GM21825 (cell line): ENCODE results near the gene RCCD1.
A peak's percentile ranks its signal among the peaks of the same experiment; 100 is the strongest.
"Not testable (repeated sequence)": the region's sequence is repeated elsewhere in the genome, so short reads cannot be mapped to it uniquely, and the experiment has no call there.

Experiments
- ATAC-seq: cut with Tn5 transposase; IDR thresholded peaks from one replicate; pipeline ENCODE4 v1.9.1; 2021; ENCODE audit warnings: mild to moderate bottlenecking, moderate library complexity; ENCODE audit not compliant: unreplicated experiment

Gene RCCD1, protein sequence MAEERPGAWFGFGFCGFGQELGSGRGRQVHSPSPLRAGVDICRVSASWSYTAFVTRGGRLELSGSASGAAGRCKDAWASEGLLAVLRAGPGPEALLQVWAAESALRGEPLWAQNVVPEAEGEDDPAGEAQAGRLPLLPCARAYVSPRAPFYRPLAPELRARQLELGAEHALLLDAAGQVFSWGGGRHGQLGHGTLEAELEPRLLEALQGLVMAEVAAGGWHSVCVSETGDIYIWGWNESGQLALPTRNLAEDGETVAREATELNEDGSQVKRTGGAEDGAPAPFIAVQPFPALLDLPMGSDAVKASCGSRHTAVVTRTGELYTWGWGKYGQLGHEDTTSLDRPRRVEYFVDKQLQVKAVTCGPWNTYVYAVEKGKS

DNA sequence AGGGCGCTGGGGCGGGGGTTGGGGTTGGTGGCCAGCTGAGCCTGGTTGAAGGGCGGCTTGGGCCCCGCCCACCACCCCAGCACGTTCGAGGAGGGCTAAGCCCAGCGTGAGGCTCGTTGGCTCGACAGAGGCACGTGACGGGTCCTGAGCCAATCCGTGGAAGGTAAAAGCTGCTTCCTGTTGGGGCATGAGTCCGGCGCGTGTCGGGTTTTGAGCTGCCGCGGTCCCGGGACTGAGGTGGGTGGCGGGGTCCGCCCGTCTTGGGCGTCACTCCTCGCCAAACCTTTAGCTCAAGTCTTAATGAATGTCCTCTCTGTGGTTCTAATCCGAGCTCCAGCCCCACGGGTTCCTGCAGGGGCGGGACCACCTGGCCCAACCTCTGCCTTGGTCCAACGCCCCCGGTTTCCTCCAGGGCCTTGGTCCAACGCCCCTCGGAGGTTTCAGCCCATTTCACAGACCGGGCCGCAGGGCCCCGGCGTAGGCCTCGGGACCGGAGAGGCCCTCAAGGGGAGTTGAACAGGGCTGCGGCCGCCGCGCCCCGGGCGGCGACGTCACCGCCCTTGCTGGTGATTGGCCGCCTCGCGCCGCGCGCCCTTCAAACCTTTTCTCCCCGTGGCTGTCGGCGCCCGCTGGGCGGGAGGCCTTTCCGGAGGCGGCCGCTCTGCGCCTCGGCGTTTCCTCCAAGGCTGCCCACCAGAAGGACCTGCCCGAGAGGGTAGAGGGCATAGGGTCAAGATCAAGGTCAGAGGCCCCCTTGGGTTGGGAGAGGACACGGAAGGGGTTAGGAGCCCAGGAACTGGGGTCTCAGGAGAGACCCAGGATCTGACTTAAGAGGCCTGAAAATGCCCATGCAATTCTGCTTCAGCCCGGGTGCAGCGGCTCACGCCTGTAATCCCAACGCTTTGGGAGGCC, at the start of gene RCCD1:
RCCD1 (plus strand) TSS at position 173 of the 912 bp plus-strand sequence. CDS start 1,851 bp downstream, outside the sequence.
- peak; percentile 88 for ATAC-seq

DNA sequence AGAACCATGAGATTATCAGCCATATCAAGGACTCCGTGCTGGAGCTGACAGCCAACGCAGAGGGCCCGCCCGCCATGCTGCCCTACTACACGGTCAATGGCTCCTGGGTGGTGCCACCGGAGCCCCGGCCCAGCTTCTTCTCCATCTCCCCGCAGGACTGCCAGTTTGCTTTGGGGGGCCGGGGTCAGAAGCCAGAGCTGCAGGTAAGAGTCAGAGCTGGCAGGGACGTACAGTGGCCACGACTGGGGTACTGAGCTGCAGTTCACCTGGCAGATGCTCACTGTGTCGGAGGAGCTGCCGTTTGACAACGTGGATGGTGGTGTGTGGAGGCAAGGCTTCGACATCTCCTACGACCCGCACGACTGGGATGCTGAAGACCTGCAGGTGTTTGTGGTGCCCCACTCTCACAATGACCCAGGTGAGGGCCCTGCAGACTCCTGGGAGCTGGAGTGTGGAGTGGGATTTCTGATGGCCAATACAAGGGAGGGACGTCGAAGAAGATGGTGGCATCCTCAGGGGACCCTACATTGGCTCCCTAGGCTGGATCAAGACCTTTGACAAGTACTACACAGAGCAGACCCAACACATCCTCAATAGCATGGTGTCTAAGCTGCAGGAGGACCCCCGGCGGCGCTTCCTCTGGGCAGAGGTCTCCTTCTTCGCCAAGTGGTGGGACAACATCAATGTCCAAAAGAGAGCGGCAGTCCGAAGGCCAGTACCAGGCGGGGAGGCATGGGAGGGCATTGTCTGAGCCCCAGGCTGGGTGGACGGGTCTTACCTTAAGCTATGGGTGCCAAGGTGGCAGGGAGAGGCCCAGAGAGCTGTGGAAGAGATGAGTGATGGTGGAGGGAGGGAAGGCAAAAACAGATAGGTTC, 49.1 kb upstream of the RCCD1 start:
- no peak for ATAC-seq

DNA sequence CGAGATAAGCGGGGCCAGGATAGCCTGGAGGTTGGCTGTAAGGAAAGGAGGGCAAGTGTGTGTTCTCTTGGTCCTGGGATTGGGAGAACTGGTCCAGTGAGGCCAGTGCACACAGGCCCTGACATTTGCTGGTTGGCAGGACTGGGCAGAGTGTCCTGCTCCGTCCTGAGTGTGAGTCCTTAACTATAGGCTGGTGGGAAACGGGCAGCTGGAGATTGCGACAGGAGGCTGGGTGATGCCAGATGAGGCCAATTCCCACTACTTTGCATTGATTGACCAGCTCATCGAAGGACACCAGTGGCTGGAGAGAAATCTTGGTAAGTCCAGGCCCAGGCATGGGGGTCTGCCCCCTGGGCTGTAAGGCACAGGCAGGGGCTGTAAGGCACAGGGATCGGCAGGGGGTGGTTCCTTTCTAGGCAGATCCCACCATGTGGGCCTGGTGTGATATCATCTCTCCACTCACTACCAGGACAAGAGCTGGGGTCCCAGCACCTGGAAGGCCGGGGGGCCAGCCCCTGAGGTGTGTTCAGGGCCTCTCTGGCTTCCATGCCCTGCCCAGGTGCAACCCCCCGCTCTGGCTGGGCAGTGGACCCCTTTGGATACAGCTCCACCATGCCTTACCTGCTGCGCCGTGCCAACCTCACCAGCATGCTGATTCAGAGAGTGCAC, 48.4 kb upstream of the RCCD1 start:
- no peak for ATAC-seq

DNA sequence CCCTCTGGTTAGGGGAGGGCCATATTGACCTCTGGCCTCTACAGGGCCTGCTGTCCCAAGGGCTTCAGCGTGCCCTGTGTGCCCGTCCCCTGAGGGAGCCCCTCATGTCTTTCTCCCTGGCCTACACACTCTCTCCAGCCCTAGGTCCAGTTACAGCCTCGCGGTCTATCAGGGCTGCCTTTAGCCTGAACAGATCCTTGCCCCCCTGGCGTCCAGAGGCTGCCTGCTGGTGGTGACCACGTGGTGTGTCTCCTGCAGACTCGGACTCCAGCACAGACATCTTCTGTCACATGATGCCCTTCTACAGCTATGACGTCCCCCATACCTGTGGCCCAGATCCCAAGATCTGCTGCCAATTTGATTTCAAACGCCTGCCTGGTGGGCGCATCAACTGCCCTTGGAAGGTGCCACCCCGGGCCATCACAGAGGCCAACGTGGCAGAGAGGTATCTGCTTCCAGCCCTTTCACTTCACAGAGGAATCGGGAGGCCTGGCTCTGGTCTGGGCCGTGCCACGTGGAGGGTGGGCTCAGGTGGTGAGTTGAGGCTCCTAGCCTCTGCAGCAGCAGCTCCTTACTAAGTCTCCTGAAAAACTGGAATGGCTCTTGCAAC, 47.5 kb upstream of the RCCD1 start:
- no peak for ATAC-seq

DNA sequence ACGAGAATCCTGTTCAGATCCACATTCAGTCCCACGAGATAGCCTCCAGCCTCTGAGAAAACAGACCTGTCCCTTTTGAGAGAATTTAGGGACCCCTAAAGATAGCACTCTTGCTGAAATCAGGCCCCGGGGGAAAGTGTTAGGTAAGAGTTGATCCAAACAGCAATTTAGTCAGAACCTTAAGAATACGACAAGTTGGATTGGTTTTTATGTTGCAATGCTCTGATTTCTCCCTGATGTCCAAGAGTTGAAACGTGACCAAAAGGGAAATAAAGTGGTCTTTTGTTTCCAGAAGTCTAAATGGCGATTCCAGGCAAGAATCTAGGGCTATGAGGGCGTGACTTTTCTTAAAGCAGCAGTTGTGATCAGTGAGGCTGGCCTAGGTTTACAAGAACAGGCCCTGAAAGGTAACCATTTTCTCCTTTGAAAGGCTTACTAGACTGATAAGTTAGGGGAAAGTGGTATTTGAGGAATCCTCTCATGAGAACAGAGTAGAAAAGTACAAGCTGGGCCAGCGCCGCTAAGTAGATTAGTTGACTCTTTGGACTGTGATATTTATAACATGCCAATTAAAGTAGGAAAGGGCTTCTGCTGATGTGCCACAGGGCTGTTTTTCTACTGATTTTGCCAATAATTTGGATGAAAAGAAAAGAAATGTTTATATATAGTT, 46.7 kb upstream of the RCCD1 start:
- no peak for ATAC-seq

DNA sequence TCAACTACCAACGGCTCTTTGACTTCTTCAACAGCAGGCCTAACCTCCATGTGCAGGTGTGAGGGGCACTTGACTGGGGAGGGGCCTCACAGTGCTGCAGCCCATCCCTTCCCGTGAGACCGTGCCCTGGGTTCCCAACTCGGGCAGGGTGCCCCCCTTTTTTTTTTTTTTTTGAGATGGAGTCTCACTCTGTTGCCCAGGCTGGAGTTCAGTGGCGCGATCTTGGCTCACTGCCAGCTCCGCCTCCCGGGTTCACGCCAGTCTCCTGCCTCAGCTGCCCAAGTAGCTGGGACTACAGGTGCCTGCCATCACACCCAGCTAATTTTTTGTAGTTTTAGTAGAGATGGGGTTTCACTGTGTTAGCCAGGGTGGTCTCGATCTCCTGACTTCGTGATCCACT, 45.2 kb upstream of the RCCD1 start:
- ATAC-seq: not testable (repeated sequence)

DNA sequence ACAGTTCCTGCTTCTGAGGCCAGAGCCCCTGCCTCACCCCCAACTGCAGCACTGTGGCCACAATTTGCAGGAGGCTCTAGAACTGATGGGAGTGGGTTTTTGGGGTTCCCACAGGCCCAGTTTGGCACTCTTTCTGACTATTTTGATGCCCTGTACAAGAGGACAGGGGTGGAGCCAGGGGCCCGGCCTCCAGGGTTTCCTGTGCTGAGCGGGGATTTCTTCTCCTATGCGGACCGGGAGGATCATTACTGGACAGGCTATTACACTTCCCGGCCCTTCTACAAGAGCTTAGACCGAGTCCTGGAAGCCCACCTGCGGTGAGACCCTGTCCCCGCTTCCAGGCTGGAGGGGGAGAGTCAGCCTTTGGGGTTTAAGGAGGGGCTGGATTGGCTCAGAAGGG, 44.7 kb upstream of the RCCD1 start:
- no peak for ATAC-seq

DNA sequence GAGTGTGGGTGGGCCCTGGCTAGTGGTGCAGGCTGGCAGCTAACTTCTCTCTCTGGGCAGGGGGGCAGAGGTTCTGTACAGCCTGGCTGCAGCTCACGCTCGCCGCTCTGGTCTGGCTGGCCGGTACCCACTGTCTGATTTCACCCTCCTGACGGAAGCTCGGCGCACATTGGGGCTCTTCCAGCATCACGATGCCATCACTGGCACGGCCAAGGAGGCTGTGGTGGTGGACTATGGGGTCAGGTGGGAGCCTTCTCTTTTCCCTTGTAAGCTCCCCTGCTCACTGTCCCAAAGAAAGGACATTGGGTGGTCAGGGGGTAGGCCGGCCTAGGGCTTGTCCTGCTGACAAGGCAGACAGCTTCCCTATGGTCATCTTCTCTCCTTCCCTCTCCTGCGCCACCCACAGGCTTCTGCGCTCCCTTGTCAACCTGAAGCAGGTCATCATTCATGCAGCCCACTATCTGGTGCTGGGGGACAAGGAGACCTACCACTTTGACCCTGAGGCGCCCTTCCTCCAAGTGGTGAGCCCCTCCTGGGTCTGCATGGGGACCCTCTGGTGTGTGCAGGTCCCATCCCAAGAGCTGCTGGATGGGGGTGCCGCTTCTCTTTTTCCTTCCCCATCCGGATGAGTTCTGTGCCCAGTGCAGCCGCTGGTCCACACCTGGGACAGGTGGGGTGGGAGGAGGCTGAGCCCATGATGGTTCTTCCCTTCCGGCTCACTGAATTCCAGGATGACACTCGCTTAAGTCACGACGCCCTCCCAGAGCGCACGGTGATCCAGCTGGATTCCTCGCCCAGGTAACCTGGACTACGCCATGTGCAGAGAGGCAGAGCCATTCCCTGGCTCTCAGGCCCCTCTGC, 44.0 kb upstream of the RCCD1 start:
- ATAC-seq: no peak

DNA sequence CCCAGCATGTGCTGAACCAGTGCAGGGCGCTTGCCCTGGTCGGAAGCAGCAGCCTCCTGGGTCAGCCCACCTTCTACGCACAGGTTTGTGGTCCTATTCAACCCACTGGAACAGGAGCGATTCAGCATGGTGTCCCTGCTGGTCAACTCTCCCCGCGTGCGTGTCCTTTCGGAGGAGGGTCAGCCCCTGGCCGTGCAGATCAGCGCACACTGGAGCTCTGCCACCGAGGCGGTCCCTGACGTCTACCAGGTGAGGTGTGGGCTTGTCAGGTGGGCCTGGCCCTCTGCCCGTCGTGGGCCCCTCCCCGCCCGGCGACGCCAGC, 43.4 kb upstream of the RCCD1 start:
- ATAC-seq: no peak

DNA sequence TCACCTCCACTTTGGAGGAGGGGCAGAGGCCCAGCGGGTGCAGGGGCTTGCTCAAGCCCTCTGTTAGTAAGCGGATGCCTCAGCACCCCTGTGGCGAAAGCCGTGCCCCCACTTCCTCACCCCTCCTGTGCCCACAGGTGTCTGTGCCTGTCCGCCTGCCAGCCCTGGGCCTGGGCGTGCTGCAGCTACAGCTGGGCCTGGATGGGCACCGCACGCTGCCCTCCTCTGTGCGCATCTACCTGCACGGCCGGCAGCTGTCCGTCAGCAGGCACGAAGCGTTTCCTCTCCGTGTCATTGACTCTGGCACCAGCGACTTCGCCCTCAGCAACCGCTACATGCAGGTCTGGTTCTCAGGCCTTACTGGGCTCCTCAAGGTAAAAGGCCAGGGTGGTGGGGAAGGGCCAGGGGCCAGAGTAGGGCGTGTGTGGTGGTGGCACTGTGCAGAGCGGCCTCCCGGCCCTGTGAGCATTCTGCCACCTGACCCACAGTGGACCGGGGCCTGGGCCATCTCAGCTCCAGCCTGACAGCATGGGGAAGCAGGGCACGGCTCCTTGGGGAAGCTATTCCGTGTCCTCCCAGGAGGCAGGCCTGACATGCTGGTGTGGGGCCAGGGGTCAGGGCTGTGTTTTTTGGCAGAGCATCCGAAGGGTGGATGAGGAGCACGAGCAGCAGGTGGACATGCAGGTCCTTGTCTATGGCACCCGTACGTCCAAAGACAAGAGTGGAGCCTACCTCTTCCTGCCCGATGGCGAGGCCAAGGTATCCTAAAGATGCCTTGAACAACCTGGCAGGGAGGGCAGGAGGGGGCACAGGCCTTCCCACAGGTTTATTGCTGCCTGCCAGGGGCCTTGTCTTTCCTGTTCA, 42.5 kb upstream of the RCCD1 start:
- ATAC-seq: no peak

DNA sequence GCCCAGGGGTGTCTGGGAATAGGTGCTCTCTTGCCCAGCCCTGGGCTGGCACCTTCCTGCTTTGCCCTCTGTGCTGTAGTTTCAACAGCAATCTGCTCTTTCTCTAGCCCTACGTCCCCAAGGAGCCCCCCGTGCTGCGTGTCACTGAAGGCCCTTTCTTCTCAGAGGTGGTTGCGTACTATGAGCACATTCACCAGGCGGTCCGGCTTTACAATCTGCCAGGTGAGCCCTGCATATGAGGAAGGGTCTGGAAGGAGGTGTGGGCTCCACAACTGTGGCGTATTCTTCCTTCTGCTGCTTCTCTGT, 42.0 kb upstream of the RCCD1 start:
- ATAC-seq: no peak

DNA sequence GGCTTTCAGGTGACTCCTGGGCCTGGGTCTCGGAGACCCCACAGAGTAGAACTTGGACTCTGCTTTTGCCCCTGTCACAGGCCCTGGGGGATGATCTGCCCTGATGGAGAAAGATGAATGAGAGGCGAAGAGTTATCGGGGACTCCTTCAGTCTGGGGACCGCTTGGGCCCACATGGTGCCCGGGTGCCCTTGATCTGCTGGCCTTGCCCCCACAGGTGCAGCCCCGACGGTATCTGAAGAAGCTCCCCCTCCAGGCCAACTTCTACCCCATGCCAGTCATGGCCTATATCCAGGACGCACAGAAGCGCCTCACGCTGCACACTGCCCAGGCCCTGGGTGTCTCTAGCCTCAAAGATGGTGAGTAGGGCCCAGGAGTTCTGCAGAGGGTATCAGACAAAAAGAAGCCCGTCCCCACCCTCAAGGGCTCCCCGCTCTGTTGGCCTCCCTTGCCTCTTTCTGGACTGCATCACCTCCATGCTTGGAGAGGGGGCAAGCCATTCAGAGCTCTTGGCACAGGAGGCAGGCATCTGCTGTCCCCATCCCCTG, 41.2 kb upstream of the RCCD1 start:
- ATAC-seq: no peak

DNA sequence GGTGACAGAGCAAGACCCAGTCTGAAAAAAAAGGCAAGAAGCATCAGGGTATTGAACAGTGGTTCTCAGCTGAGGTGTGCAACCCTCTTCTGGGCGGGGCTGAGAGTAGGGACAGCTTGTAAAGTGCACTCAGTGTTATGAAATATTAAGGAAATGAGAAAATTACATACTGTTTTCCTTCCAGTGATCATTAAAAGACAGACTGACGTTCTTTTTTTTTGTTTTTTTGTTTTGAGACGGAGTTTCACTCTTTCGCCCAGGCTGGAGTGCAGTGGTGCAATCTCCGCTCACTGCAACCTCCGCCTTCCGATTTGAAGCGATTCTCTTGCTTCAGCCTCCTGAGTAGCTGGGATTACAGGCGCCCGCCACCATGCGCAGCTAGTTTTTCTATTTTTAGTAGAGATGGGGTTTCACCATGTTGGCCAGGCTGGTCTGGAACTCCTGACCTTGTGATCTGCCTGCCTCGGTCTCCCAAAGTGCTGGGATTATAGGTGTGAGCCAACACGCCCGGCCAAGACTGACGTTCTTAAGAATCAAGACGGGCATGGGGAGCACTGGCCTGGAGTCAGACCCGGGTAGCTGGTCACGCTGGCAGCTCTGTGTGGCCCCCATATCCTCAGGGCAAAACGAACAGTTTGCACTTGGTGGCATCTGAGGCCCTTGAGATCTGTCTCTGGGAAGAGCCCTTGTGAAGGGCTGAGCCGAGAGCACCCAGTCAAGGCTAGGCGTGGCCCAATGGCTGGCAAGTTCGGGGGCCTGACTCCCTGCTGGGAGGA, 40.2 kb upstream of the RCCD1 start:
- ATAC-seq: no peak

DNA sequence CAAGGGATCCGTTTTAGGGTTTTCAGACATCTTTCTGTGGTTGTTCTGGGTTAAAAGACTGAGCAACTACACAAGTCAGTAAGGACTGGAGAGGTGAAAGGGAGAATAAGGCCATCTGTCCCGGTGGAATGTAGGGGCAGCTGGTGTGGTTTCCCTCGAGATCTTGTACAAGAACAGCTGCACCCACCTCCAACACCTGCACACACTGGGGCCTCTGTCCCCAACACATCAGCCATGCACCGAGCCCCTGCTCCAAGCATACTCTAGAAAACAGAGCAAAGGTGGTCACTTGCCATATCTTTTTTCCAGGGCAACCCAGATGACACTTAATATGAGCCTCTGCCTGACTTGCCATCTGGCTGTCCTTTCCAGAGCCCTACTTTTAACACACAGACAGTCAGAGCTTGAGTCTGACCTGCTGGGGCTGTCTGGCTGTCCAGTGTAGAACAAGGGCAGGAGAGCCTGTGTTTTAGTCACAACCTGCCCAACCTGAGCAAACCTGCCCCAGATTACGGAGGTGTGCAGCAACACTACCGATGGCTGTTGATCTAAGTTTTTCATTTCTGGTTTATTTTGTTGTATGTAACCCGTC, 39.4 kb upstream of the RCCD1 start:
- ATAC-seq: no peak

DNA sequence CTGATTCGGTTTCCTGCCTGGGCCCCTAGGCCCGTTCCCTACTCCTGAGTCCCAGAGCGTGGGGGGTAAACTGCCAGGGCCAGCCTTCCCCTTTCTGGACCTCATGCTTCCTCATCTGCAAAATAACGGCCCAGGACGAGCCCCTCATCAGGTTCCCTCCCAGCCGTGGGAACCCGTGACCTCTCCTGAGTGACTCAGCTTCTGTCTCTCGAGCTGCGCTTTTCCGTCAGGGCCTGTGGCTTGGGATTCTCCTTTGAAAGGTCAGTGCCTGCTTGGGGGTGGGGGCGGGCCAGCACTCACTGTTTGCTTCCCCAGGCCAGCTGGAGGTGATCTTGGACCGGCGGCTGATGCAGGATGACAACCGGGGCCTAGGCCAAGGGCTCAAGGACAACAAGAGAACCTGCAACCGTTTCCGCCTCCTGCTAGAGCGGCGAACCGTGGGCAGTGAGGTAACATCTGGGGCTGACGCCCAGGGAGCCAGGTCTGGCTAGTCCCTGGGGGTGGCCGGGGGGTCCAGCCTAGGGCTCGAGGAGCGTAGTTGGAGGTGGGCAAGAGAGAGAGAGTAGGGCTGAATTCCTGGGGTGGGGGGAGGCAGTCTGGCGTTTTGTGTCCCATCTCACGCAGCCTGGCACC, 38.8 kb upstream of the RCCD1 start:
- ATAC-seq: no peak

DNA sequence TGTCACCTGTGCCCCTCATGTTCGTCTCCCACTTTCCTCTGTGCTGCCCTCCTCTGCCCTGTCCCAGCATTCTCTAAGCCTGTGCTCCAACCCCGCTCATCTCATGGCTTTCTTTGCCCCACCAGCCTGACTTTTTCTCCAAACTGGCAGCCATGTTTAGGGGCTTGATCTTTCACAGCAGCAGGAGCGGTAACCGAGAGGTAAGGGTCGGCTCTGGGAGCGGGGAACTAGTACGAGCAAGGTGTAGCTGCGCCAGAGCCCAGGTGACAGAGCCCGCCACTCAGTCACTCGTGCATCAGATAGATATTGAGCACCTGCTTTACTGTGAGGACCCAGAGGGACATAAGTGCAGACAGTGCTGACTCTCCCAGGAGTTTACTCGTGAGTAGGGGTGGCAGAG, 38.2 kb upstream of the RCCD1 start:
- no peak for ATAC-seq
